Kidney epithelial cell (primary cell): Measurements from ENCODE around the gene PAQR6. TPM values are rescaled to one million over a fixed set of nuclear protein-coding genes. Genes with fewer than 3 reads are reported as not detected.

Source experiments
- DNase-seq: peaks from one replicate; pipeline ENCODE4 v3.0.0-alpha.2; 2010; ENCODE audit warnings: low read depth
- H3K27me3 ChIP-seq: 2 replicates; pipeline ENCODE4 v1.6.0; 2011; ENCODE audit warnings: low read length; ENCODE audit not compliant: control insufficient read depth, insufficient read depth
- H3K36me3 ChIP-seq: 2 replicates; pipeline ENCODE4 v1.5.1; 2011; ENCODE audit warnings: low read length; ENCODE audit not compliant: control insufficient read depth, insufficient read depth
- H3K4me3 ChIP-seq: 2 replicates; pipeline ENCODE4 v1.5.1; 2011; ENCODE audit warnings: low read depth, mild to moderate bottlenecking, control low read depth, low read length
- total RNA-seq: library from RNA; depleted of rRNA; stranded (reverse); fragments of >200 nt; gene quantifications from 2 replicates; pipeline ENCODE4 v1.2.3, GENCODE V29; 2015
- TF ChIP-seq, protein P1 (sequence below): IDR thresholded peaks from 2 replicates; pipeline ENCODE4 v1.5.1; 2011; ENCODE audit warnings: mild to moderate bottlenecking, moderate library complexity, low read length, control low read depth, inconsistent platforms; ENCODE audit not compliant: insufficient read depth, poor library complexity, severe bottlenecking

Gene PAQR6
- total RNA-seq, 1 donor from 2014 or later: 2.5 TPM

DNA sequence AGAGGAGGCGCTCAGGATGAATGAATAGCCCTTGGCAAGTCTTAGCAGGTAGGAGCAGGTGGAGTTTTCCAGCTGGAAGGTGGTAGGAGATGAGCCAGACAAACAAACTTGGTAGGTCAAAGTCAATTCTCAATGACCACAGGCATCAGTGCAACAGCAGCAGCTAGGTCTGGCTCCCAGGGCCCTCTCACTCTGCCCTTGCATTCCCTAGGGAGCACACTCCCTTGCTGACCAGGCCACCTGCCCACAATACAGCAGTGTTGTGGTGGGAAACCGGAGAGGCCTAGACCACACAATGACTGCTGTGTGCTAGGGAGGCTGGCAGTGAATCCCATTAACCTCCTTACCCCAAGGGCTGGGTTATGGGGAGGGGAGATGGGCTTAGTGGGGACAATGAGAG lies 13.0 kb upstream of the PAQR6 start:
- Histone ChIP-seq H3K27me3 (no peaks in the 10 kb centered on the region), H3K36me3 (peaks cover 6% of the 10 kb centered on the region), H3K4me3 (no peak overlapping the region)
- no peak for DNase-seq
- TF ChIP-seq, protein P1, sequence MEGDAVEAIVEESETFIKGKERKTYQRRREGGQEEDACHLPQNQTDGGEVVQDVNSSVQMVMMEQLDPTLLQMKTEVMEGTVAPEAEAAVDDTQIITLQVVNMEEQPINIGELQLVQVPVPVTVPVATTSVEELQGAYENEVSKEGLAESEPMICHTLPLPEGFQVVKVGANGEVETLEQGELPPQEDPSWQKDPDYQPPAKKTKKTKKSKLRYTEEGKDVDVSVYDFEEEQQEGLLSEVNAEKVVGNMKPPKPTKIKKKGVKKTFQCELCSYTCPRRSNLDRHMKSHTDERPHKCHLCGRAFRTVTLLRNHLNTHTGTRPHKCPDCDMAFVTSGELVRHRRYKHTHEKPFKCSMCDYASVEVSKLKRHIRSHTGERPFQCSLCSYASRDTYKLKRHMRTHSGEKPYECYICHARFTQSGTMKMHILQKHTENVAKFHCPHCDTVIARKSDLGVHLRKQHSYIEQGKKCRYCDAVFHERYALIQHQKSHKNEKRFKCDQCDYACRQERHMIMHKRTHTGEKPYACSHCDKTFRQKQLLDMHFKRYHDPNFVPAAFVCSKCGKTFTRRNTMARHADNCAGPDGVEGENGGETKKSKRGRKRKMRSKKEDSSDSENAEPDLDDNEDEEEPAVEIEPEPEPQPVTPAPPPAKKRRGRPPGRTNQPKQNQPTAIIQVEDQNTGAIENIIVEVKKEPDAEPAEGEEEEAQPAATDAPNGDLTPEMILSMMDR: no peak

DNA sequence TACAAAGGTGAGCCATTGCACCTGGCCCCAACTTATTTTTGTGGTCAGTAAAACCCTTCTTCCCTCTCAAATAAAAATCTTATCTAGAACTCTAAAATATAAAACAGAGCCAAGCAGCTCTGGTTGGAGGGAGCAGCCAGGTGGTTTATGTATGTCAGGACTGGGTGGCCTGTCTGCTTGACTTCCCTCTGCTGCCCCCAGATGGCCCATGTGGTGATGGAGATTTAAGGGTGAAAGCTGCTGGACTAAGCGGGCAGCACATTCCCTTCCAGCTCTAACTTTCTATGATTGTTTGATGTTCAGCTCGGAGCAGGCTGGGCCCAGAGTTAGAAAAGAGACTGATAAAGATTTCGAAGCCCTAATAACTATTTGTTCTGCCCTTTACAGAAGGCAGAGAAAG lies 11.9 kb upstream of the PAQR6 start:
- Histone ChIP-seq H3K36me3 (peaks cover 4% of the 10 kb centered on the region), H3K4me3 (no peak overlapping the region), H3K27me3 (no peaks in the 10 kb centered on the region)
- TF ChIP-seq, protein P1: peak; percentile 31
- DNase-seq: no peak

DNA sequence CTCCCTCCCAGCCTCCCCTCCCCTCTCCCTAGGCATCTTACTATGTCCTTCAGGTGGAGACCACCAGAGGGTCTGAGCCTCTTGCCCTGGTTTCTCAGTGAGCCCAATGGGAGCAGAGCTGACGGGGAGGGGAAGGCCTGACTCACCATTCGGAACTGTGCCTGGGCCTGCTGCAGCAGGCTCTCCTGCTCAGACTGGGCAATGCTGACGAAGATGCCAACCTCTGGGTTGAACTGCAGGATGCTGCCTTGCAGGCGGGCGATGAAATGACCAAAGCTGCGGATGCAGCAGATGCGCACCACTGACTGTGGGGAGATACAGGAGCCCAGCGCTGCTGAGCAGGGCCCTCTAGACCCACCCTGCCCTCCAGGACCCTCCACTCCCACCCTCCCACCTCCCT lies 11.0 kb upstream of the PAQR6 start:
- H3K4me3 ChIP-seq: no peak overlapping the region
- H3K36me3 ChIP-seq: peaks cover 5% of the 10 kb centered on the region
- no peak for DNase-seq
- no peaks in the 10 kb centered on the region for H3K27me3 ChIP-seq
- TF ChIP-seq, protein P1: no peak

DNA sequence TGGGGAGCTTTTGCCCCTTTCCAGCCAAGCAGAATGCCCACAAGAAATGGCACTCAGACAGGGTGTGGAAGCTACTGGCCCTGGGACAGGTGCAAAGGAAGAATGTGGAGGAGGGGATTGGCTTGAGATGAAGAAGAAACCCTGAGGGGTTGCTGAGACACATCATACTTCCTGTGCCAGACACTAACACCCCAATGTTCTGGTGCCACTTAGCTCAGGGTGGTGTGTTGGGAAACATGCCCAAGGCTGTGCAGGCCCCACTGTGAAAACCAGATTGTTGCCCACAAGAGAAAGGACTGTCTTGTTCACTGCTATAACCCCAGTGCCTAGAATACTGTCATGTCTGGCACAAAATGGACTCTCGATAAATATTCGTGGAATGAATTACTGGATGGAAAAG lies 9.9 kb upstream of the PAQR6 start:
- Histone ChIP-seq H3K27me3 (no peaks in the 10 kb centered on the region), H3K36me3 (peaks cover 5% of the 10 kb centered on the region), H3K4me3 (no peak overlapping the region)
- TF ChIP-seq, protein P1: no peak
- no peak for DNase-seq

DNA sequence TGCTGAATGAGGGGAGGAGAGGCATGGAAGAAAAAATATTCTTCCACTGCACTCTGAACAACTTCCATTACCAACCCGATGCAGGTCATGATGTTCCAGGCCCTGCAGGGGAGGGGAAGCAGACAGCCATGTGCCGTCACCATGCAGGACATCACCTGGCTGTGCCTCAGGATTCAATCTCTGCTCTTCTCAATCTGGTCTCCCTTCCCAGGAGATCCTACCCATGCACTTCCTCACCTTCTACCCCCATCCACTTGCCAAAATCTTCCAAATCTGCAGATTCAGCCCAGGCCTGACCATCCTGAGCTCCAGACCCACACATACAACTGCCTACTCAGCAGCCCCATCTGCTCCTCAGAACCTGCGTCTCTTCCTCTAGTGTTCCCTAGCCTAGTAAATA lies 5.8 kb upstream of the PAQR6 start:
- no peaks in the 10 kb centered on the region for H3K27me3 ChIP-seq
- no peak for DNase-seq
- TF ChIP-seq, protein P1: no peak
- peaks cover 7% of the 10 kb centered on the region for H3K36me3 ChIP-seq
- H3K4me3 ChIP-seq: no peak overlapping the region

DNA sequence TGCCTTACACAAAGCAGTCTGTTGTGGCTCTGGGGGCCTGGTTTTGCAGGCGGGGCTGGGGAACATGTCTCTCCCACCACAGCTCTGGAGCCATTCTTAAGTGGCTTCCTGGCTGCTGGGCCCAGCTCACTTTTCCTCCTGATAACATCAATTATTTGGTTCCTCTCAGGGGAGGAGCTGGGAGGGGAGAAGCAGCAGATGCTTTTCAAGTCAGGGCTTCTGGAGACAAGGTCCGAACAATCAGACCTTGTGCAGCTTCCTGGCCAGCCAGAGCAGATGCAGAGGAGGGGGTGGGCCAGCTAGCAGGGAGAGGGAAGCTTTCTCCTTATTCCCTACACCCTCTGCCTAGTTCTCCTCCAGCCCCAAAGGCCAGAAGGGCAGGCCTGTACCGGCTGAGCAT lies 3.7 kb upstream of the PAQR6 start:
- Histone ChIP-seq H3K36me3 (peaks cover 7% of the 10 kb centered on the region), H3K27me3 (no peaks in the 10 kb centered on the region), H3K4me3 (no peak overlapping the region)
- TF ChIP-seq, protein P1: no peak
- DNase-seq: no peak
